ENCODE results near the gene EGFLAM. TPM values are rescaled to one million over a fixed set of nuclear protein-coding genes. Genes with fewer than 3 reads are reported as not detected.
"Not testable (repeated sequence)": the region's sequence is repeated elsewhere in the genome, so short reads cannot be mapped to it uniquely, and the experiment has no call there.

The EGFLAM gene
- total RNA-seq, 2 donors from 2014 or later: not detected

DNA sequence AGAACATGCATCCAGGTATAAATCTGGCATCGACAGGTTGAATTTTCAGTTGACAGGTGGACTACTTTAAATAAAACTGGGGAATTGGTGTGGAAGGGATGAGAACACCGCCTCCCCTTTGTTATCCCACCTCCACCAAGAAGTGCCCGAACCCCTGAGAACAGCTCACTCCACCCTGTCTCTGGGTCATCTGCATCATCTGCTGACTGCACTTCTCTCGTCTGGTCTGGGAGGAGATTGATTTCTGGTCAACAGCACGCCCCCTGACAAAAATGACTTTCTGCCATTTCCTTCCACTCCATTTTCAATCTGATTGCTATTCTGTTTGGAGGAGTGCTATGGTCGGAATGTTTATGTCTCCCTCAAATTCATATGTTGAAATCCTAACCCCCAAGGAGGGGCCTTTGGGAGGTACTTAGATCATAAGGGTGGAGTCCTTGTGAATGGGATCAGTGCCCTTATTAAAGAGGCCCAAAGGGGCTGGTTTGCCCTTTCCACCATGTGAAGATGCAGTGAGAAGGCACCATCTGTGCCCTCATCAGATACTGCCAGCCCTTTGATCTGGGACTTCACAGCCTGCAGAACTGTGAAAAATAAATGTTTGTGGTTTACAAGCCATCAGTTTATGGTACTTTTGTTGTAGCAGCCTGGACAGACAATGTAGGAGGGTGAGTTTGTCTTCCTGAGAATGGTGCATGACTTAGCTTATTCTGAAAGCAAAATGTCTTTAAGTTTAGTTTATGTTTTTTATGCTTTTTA lies 145.7 kb downstream of the EGFLAM start:
- no peak for ATAC-seq (replicated peaks in 1 of 2)
- Mint-ChIP-seq H3K4me3 (no peak overlapping the region), H3K4me1 (ENCODE audit: low read depth) (no peaks in the 10 kb centered on the region), H3K27ac (no peak overlapping the region), H3K27me3 (ENCODE audit: low read depth) (peaks cover 26% of the 10 kb centered on the region), H3K9me3 (no peaks in the 10 kb centered on the region), H3K36me3 (ENCODE audit: insufficient read depth in 2 of 2) (no peaks in the 10 kb centered on the region)
- no peak for DNase-seq

GRCh38 chr5:38404667-38405276 lies 146.4 kb downstream of the EGFLAM start:
- H3K27ac Mint-ChIP-seq: no peak overlapping the region
- ATAC-seq (replicated peaks in 1 of 2) (no peak), DNase-seq (peak in 1 of 2 donors; percentile 15)
- no peaks in the 10 kb centered on the region for H3K4me1 Mint-ChIP-seq (ENCODE audit: low read depth)
- H3K36me3 Mint-ChIP-seq (ENCODE audit: insufficient read depth in 2 of 2): no peaks in the 10 kb centered on the region
- no peaks in the 10 kb centered on the region for H3K9me3 Mint-ChIP-seq
- no peak overlapping the region for H3K4me3 Mint-ChIP-seq
- peaks cover 26% of the 10 kb centered on the region for H3K27me3 Mint-ChIP-seq (ENCODE audit: low read depth)

GRCh38 chr5:38408446-38409198 lies 150.3 kb downstream of the EGFLAM start:
- Mint-ChIP-seq H3K27ac (no peak overlapping the region), H3K36me3 (ENCODE audit: insufficient read depth in 2 of 2) (no peaks in the 10 kb centered on the region), H3K4me1 (ENCODE audit: low read depth) (no peaks in the 10 kb centered on the region), H3K4me3 (no peak overlapping the region), H3K9me3 (no peaks in the 10 kb centered on the region), H3K27me3 (ENCODE audit: low read depth) (peaks cover under 1% of the 10 kb centered on the region)
- no peak for ATAC-seq (replicated peaks in 1 of 2)
- no peak for DNase-seq

- no peaks in the 10 kb centered on the region for H3K4me1 Mint-ChIP-seq (ENCODE audit: low read depth)
- peaks cover 10% of the 10 kb centered on the region for H3K27me3 Mint-ChIP-seq (ENCODE audit: low read depth)
- no peaks in the 10 kb centered on the region for H3K36me3 Mint-ChIP-seq (ENCODE audit: insufficient read depth in 2 of 2)
- no peak for DNase-seq
- H3K9me3 Mint-ChIP-seq: no peaks in the 10 kb centered on the region
- no peak overlapping the region for H3K4me3 Mint-ChIP-seq
- no peak for ATAC-seq (replicated peaks in 1 of 2)
- no peak overlapping the region for H3K27ac Mint-ChIP-seq
These were observed 152.1 kb downstream of the EGFLAM start for GRCh38 chr5:38410304-38410990.

DNA sequence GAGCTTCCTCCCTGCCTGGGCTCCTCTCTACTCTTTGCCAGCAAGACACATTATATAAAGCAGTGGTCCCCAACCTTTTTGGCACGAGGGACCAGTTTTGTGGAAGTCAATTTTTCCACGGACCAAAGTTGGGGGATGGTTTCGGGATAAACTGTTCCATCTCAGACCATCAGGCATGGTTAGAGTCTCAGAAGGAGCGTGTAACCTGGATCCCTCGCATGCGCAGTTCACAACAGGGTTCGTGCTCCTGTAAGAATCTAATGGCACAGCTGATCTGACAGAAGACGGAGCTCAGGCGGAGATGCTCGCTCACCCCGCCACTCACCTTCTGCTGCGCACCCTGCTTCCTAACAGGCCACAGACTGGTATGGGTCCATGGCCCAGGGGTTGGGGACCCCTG lies 155.3 kb downstream of the EGFLAM start:
- H3K27ac Mint-ChIP-seq: no peak overlapping the region
- no peaks in the 10 kb centered on the region for H3K4me1 Mint-ChIP-seq (ENCODE audit: low read depth)
- no peaks in the 10 kb centered on the region for H3K9me3 Mint-ChIP-seq
- no peak overlapping the region for H3K4me3 Mint-ChIP-seq
- ATAC-seq (replicated peaks in 1 of 2) (no peak), DNase-seq (no peak)
- peaks cover 19% of the 10 kb centered on the region for H3K27me3 Mint-ChIP-seq (ENCODE audit: low read depth)
- H3K36me3 Mint-ChIP-seq (ENCODE audit: insufficient read depth in 2 of 2): no peaks in the 10 kb centered on the region

DNA sequence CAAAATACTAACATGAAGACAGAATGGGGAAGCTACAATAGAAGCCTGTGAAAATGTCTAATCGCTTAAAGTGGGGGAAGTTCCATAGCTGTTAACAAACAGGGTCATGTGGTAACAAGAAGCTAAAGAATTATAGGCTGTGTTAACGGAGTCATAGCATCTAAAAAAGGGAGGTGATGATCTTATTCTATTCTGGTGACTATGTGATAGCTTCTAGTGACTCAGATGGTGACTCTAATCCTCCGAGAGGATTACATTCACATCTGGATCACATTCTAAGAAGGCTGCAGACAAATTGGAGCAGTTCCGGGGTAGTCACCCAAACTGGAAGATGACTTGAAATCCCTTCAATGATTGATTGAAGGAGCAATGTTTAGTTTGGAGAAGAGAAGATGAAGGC lies 156.0 kb downstream of the EGFLAM start:
- Mint-ChIP-seq H3K4me1 (ENCODE audit: low read depth) (no peaks in the 10 kb centered on the region), H3K27ac (no peak overlapping the region)
- no peak for ATAC-seq (replicated peaks in 1 of 2)

GRCh38 chr5:38415772-38416171 lies 157.4 kb downstream of the EGFLAM start:
- not testable (repeated sequence) for ATAC-seq (replicated peaks in 1 of 2); DNase-seq; H3K9me3 Mint-ChIP-seq; H3K27ac Mint-ChIP-seq; H3K4me3 Mint-ChIP-seq; H3K36me3 Mint-ChIP-seq (ENCODE audit: insufficient read depth in 2 of 2); H3K4me1 Mint-ChIP-seq (ENCODE audit: low read depth)
- H3K27me3 Mint-ChIP-seq (ENCODE audit: low read depth): peaks cover 24% of the 10 kb centered on the region

More for the DNA sequence above, 156.0 kb downstream of the EGFLAM start:
- H3K9me3 Mint-ChIP-seq: no peaks in the 10 kb centered on the region
- H3K4me3 Mint-ChIP-seq: no peak overlapping the region
- no peaks in the 10 kb centered on the region for H3K36me3 Mint-ChIP-seq (ENCODE audit: insufficient read depth in 2 of 2)
- H3K27me3 Mint-ChIP-seq (ENCODE audit: low read depth): peaks cover 19% of the 10 kb centered on the region
- no peak for DNase-seq

GRCh38 chr5:38417658-38418017 lies 159.3 kb downstream of the EGFLAM start:
- no peaks in the 10 kb centered on the region for H3K36me3 Mint-ChIP-seq (ENCODE audit: insufficient read depth in 2 of 2)
- no peak for ATAC-seq (replicated peaks in 1 of 2)
- H3K4me3 Mint-ChIP-seq: no peak overlapping the region

GRCh38 chr5:38420246-38420645 lies 161.9 kb downstream of the EGFLAM start:
- ATAC-seq (replicated peaks in 1 of 2): no peak
- Mint-ChIP-seq H3K4me1 (ENCODE audit: low read depth) (no peaks in the 10 kb centered on the region), H3K27me3 (ENCODE audit: low read depth) (peaks cover 31% of the 10 kb centered on the region), H3K27ac (no peak overlapping the region), H3K9me3 (no peaks in the 10 kb centered on the region), H3K4me3 (no peak overlapping the region), H3K36me3 (ENCODE audit: insufficient read depth in 2 of 2) (no peaks in the 10 kb centered on the region)
- no peak for DNase-seq

More at GRCh38 chr5:38417658-38418017, 159.3 kb downstream of the EGFLAM start:
- Mint-ChIP-seq H3K27me3 (ENCODE audit: low read depth) (peaks cover 40% of the 10 kb centered on the region), H3K9me3 (no peaks in the 10 kb centered on the region), H3K4me1 (ENCODE audit: low read depth) (no peaks in the 10 kb centered on the region), H3K27ac (no peak overlapping the region)
- DNase-seq: no peak

GRCh38 chr5:38420691-38421390 lies 162.5 kb downstream of the EGFLAM start:
- Mint-ChIP-seq H3K27ac (no peak overlapping the region), H3K27me3 (ENCODE audit: low read depth) (peaks cover 25% of the 10 kb centered on the region), H3K4me3 (no peak overlapping the region), H3K36me3 (ENCODE audit: insufficient read depth in 2 of 2) (no peaks in the 10 kb centered on the region), H3K9me3 (no peaks in the 10 kb centered on the region), H3K4me1 (ENCODE audit: low read depth) (no peaks in the 10 kb centered on the region)
- DNase-seq: peak; percentile 23 to 28
- ATAC-seq (replicated peaks in 1 of 2): no peak

DNA sequence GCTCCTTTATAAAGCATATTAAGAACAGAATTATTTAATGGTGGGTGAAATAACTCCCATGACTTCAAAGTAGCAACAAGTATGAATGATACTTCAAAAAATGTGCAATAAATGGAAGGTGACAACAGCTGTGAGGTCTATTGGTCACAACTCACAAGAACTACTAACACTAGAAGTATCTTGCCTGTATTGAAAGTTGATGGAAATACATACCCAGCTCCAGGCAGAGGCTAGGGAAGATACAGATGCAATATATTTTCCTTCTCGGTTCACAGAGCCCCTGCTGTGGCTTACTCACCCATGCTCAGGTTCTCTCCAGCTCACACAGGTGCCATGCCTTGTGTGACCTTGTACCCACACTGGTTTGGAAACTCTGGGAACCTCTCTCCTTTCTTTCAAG lies 164.3 kb downstream of the EGFLAM start:
- Mint-ChIP-seq H3K36me3 (ENCODE audit: insufficient read depth in 2 of 2) (no peaks in the 10 kb centered on the region), H3K4me1 (ENCODE audit: low read depth) (no peaks in the 10 kb centered on the region), H3K9me3 (no peaks in the 10 kb centered on the region), H3K27me3 (ENCODE audit: low read depth) (peaks cover 27% of the 10 kb centered on the region), H3K27ac (no peak overlapping the region), H3K4me3 (no peak overlapping the region)
- DNase-seq (no peak), ATAC-seq (replicated peaks in 1 of 2) (no peak)

GRCh38 chr5:38423276-38424147 lies 165.2 kb downstream of the EGFLAM start:
- Mint-ChIP-seq H3K9me3 (no peaks in the 10 kb centered on the region), H3K36me3 (ENCODE audit: insufficient read depth in 2 of 2) (no peaks in the 10 kb centered on the region), H3K27ac (no peak overlapping the region), H3K4me3 (no peak overlapping the region), H3K4me1 (ENCODE audit: low read depth) (no peaks in the 10 kb centered on the region), H3K27me3 (ENCODE audit: low read depth) (peaks cover 33% of the 10 kb centered on the region)
- no peak for DNase-seq
- no peak for ATAC-seq (replicated peaks in 1 of 2)
